ENCODE results near the gene SLC25A42. TPM values are rescaled to one million over a fixed set of nuclear protein-coding genes. Genes with fewer than 3 reads are reported as not detected.

The SLC25A42 gene
- total and polyA plus RNA-seq, 2 of the 13 experiments (the other 11 are each of a cell fraction or from before 2014, with no cell fraction given), result 12.8 to 18.3 TPM

GRCh38 chr19:19113040-19113626 lies 49.3 kb downstream of the SLC25A42 start (continued):
- no peak for TF ChIP-seq CHCHD3 (CRISPR knock-in tag; IDR thresholded peaks at IDR 0.05)
- peak; percentile 53 for TF ChIP-seq SMC3 (IDR thresholded peaks at IDR 0.05; ENCODE audit: low read length)
- no peak for TF ChIP-seq AKNA (CRISPR knock-in tag; IDR thresholded peaks at IDR 0.05; ENCODE audit: borderline replicate concordance)
- no peak for TF ChIP-seq EED (CRISPR knock-in tag; IDR thresholded peaks at IDR 0.05)
- peak; percentile 25; the same call in 1 of the 2 replicates for TF ChIP-seq NFYC (CRISPR knock-in tag; IDR thresholded peaks at IDR 0.05)
- TF ChIP-seq SALL1 (CRISPR knock-in tag; IDR thresholded peaks at IDR 0.05), result peak; percentile 41; the same call in 1 of the 2 replicates
- peak; percentile 59 for TF ChIP-seq ZNF687 (CRISPR knock-in tag; IDR thresholded peaks at IDR 0.05)
- TF ChIP-seq AGO2 (optimal IDR thresholded peaks at IDR 0.05; ENCODE audit: low read depth, low read length), result peak; percentile 58
- TF ChIP-seq NFIC (IDR thresholded peaks at IDR 0.05; ENCODE audit: low read length), result no peak
- TF ChIP-seq RAD21 (CRISPR knock-in tag; IDR thresholded peaks at IDR 0.05), result peak; percentile 59; the same call in 1 of the 2 replicates
- no peak for TF ChIP-seq ZSCAN25 (CRISPR knock-in tag; IDR thresholded peaks at IDR 0.05)
- TF ChIP-seq ZNF18 (CRISPR knock-in tag; IDR thresholded peaks at IDR 0.05; ENCODE audit: insufficient replicate concordance), result no peak
- peak; percentile 63 for TF ChIP-seq NFYB (CRISPR knock-in tag; IDR thresholded peaks at IDR 0.05)
- TF ChIP-seq TBX3 (IDR thresholded peaks at IDR 0.05; ENCODE audit: borderline replicate concordance), result no peak
- no peak for TF ChIP-seq PCBP1 (IDR thresholded peaks at IDR 0.05; ENCODE audit: borderline replicate concordance, low read depth, low read length)
- 0 out of 2 replicates have a peak, but pooled peaks have one; percentile 34 for TF ChIP-seq ZMYM3 (CRISPR knock-in tag; IDR thresholded peaks at IDR 0.05)
- no peak for TF ChIP-seq ZNF337 (CRISPR knock-in tag; IDR thresholded peaks at IDR 0.05; ENCODE audit: borderline replicate concordance, low read depth)
- TF ChIP-seq RBM22 (optimal IDR thresholded peaks at IDR 0.05; ENCODE audit: low read length), result no peak

Measured in HepG2 (cell line).